GM12873 (cell line): ENCODE measurements around the gene TMPRSS13.

Experiments used
- CTCF ChIP-seq: IDR thresholded peaks from 2 replicates; pipeline ENCODE4 v1.5.1; 2012; ENCODE audit warnings: low read depth, mild to moderate bottlenecking, moderate library complexity, low read length, control low read depth; ENCODE audit not compliant: insufficient read depth; ENCODE audit errors: missing control alignments

TMPRSS13 gene

GRCh38 chr11:117930668-117931330 lies 1.6 kb upstream of the TMPRSS13 start:
- TF ChIP-seq CTCF, result no peak

GRCh38 chr11:117929916-117930570 lies 841 bp upstream of the TMPRSS13 start:
- no peak for TF ChIP-seq CTCF

GRCh38 chr11:117928446-117929141 lies 608 bp downstream of the TMPRSS13 start:
- TF ChIP-seq CTCF, result peak; percentile 12

GRCh38 chr11:117927926-117928325 lies 1.3 kb downstream of the TMPRSS13 start:
- no peak for TF ChIP-seq CTCF

- no peak for TF ChIP-seq CTCF
Measured at GRCh38 chr11:117925198-117925925, 3.8 kb downstream of the TMPRSS13 start.

- no peak for TF ChIP-seq CTCF
Measured at GRCh38 chr11:117924631-117925170, 4.5 kb downstream of the TMPRSS13 start.
